IMR-90 (cell line): ENCODE data around the gene TPST1.

Source experiments
- CEBPB ChIP-seq: IDR thresholded peaks from 2 replicates; pipeline ENCODE4 v1.6.1; 2012; ENCODE audit warnings: low read depth, low read length, improper control_type of control experiment
- ELK1 ChIP-seq: fragments of 150-350 bp; IDR thresholded peaks from 2 replicates; pipeline ENCODE4 v1.6.1; 2016; ENCODE audit warnings: low read depth, mild to moderate bottlenecking, low read length, moderate library complexity, borderline replicate concordance
- POLR2A ChIP-seq: IDR thresholded peaks from 2 replicates; pipeline ENCODE4 v1.6.1; 2012; ENCODE audit warnings: mild to moderate bottlenecking, low read depth, low read length
- RCOR1 ChIP-seq: IDR thresholded peaks from 2 replicates; pipeline ENCODE4 v1.6.1; 2012; ENCODE audit warnings: mild to moderate bottlenecking, low read length, improper control_type of control experiment; ENCODE audit not compliant: insufficient replicate concordance
- SMC3 ChIP-seq: fragments of 150-350 bp; IDR thresholded peaks from 2 replicates; pipeline ENCODE4 v1.6.1; 2016; ENCODE audit warnings: low read depth, mild to moderate bottlenecking, antibody characterized with exemption, low read length, moderate library complexity
- TF ChIP-seq, protein P1 (sequence below): conservative IDR thresholded peaks from 2 replicates; pipeline ENCODE4 v1.5.1; 2012; ENCODE audit warnings: mild to moderate bottlenecking, low read depth, low read length, improper control_type of control experiment

DNA sequence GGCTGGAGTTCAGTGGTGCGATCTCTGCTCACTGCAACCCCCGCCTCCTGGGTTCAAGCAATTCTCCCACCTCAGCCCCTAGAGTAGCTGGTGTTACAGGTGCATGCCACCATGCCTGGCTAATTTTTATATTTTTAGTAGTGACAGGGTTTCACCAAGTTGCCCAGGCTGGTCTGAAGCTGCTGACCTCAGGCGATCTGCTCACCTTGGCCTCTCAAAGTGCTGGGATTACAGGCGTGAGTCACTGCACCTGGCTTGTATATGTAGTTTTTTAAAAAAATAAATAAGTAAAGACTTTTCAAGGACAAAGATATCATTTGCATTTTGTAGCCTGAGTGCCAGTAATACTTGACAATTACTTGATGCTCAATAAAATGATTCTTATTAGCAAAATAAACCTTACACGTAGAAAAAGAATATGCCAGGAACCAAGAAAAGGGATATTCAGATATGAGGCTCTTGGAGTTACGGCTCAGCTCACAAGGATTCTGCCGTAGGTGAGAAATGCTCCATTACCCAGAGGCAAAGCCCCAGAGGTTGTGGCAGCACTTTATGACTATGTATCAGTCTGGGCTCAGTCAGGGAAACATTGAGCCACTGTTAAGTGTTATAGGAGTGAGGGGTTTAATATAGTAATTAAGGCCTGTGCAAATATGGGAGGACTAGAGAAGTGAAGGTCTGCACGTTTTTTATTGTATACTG lies 98.5 kb downstream of the TPST1 start:
- TF ChIP-seq, protein P1, sequence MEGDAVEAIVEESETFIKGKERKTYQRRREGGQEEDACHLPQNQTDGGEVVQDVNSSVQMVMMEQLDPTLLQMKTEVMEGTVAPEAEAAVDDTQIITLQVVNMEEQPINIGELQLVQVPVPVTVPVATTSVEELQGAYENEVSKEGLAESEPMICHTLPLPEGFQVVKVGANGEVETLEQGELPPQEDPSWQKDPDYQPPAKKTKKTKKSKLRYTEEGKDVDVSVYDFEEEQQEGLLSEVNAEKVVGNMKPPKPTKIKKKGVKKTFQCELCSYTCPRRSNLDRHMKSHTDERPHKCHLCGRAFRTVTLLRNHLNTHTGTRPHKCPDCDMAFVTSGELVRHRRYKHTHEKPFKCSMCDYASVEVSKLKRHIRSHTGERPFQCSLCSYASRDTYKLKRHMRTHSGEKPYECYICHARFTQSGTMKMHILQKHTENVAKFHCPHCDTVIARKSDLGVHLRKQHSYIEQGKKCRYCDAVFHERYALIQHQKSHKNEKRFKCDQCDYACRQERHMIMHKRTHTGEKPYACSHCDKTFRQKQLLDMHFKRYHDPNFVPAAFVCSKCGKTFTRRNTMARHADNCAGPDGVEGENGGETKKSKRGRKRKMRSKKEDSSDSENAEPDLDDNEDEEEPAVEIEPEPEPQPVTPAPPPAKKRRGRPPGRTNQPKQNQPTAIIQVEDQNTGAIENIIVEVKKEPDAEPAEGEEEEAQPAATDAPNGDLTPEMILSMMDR: no peak
- TF ChIP-seq CEBPB (no peak), POLR2A (no peak), SMC3 (no peak), RCOR1 (no peak), ELK1 (no peak)
